SK-N-SH (cell line): ENCODE results near the gene FEV. TPM values are rescaled to one million over a fixed set of nuclear protein-coding genes. Genes with fewer than 3 reads are reported as not detected.

Source experiments
- CTCF ChIA-PET: fragments of 300-600, 350-600 bp; formaldehyde crosslinking; extraction: SDS; loops from one replicate; lab custom pipeline; 2021; lab: Yijun Ruan, JAX
- POLR2A ChIA-PET: fragments of 350-600 bp; sonication (Branson Sonifier 250); formaldehyde crosslinking; extraction: SDS; loops from one replicate; lab custom pipeline; 2020; ENCODE audit warnings: antibody characterized with exemption, inconsistent platforms; lab: Yijun Ruan, JAX
- DNase-seq: peaks from one replicate; pipeline ENCODE4 v3.0.0; 2012
- H2AFZ ChIP-seq: fragments of 200-600 bp; sonication (generic); 2 replicates; pipeline ENCODE4 v1.8.1; 2016; ENCODE audit warnings: antibody characterized with exemption, mild to moderate bottlenecking, low read depth
- H3F3A ChIP-seq: fragments of 200-600 bp; sonication (generic); replicated peaks from 2 replicates; pipeline ENCODE3; 2016; ENCODE audit warnings: antibody characterized with exemption, mild to moderate bottlenecking; ENCODE audit not compliant: insufficient read depth
- H3K27ac ChIP-seq, 2 experiments: fragments of 200-500 bp in 1 of 2; fragments of 200-600 bp in 1 of 2; sonication (Bioruptor generic) in 1 of 2; sonication (generic), shearing (Covaris generic) in 1 of 2; 2 replicates each; pipeline versions ENCODE4 v1.5.1 to v1.6.1; 2014 to 2016; ENCODE audit warnings: low read depth in 2 of 2, inconsistent platforms in 1 of 2, low read length in 1 of 2, mild to moderate bottlenecking in 1 of 2, mixed read lengths in 1 of 2
- H3K27me3 ChIP-seq: fragments of 200-600 bp; sonication (generic), shearing (Covaris generic); 2 replicates; pipeline ENCODE4 v1.6.1; 2016; ENCODE audit warnings: mixed run types; ENCODE audit not compliant: insufficient read depth
- H3K36me3 ChIP-seq, 2 experiments: fragments of 200-500 bp in 1 of 2; fragments of 200-600 bp in 1 of 2; sonication (Bioruptor generic) in 1 of 2; sonication (generic) in 1 of 2; replicated peaks in 1 of 2; 2 replicates each; pipeline versions ENCODE3 to v1.5.1; 2014 to 2016; ENCODE audit warnings: low read length in 1 of 2, mild to moderate bottlenecking in 1 of 2; ENCODE audit not compliant: insufficient read depth in 2 of 2, control insufficient read depth in 1 of 2
- H3K4me1 ChIP-seq, 2 experiments: fragments of 200-500 bp in 1 of 2; fragments of 200-600 bp in 1 of 2; sonication (Bioruptor generic) in 1 of 2; sonication (generic), shearing (Covaris generic) in 1 of 2; 2 replicates each; pipeline versions ENCODE4 v1.5.1 to v1.6.1; 2014 to 2016; ENCODE audit warnings: low read depth in 1 of 2, low read length in 1 of 2, mixed run types in 1 of 2; ENCODE audit not compliant: insufficient read depth in 2 of 2, control insufficient read depth in 1 of 2
- H3K4me2 ChIP-seq: fragments of 200-600 bp; sonication (generic), shearing (Covaris generic); 2 replicates; pipeline ENCODE4 v1.6.1; 2017; ENCODE audit warnings: mixed run types
- H3K4me3 ChIP-seq, 2 experiments: fragments of 200-500 bp in 1 of 2; fragments of 200-600 bp in 1 of 2; sonication (Bioruptor generic) in 1 of 2; sonication (generic), shearing (Covaris generic) in 1 of 2; 2 replicates each; pipeline versions ENCODE4 v1.5.1 to v1.8.1; 2014 to 2016; ENCODE audit warnings: low read depth in 2 of 2, inconsistent platforms in 1 of 2, low read length in 1 of 2, mild to moderate bottlenecking in 1 of 2, mixed read lengths in 1 of 2, moderate library complexity in 1 of 2
- H3K79me2 ChIP-seq: fragments of 200-600 bp; sonication (generic); 2 replicates; pipeline ENCODE4 v1.8.1; 2017; ENCODE audit warnings: mild to moderate bottlenecking; ENCODE audit not compliant: insufficient read depth
- H3K9ac ChIP-seq: fragments of 200-600 bp; sonication (generic); 2 replicates; pipeline ENCODE4 v1.6.1; 2017; ENCODE audit warnings: mixed run types
- H3K9me2 ChIP-seq: fragments of 200-600 bp; sonication (generic); 2 replicates; pipeline ENCODE4 v1.6.1; 2017; ENCODE audit warnings: mixed run types
- H3K9me3 ChIP-seq: fragments of 200-600 bp; sonication (generic); 2 replicates; pipeline ENCODE4 v1.6.1; 2017; ENCODE audit warnings: mixed run types, mild to moderate bottlenecking, moderate library complexity
- H4K20me1 ChIP-seq: fragments of 200-600 bp; sonication (generic); 2 replicates; pipeline ENCODE4 v1.6.1; 2017; ENCODE audit warnings: mild to moderate bottlenecking, mixed run types; ENCODE audit not compliant: insufficient read depth
- CTCF ChIP-seq: fragments of 200-600 bp; sonication (generic); IDR thresholded peaks from 2 replicates; pipeline ENCODE4 v1.6.1; 2017; ENCODE audit warnings: antibody characterized with exemption, mild to moderate bottlenecking, moderate library complexity
- EZH2phosphoT487 ChIP-seq: fragments of 200-600 bp; sonication (generic); IDR thresholded peaks from 2 replicates; pipeline ENCODE4 v1.6.1; 2017; ENCODE audit warnings: low read depth, mixed run types, mild to moderate bottlenecking, antibody characterized with exemption, moderate library complexity, borderline replicate concordance
- JUND ChIP-seq: IDR thresholded peaks from 2 replicates; pipeline ENCODE4 v1.4.0; 2012
- MXI1 ChIP-seq: IDR thresholded peaks from 2 replicates; pipeline ENCODE4 v1.6.1; 2012; ENCODE audit warnings: mild to moderate bottlenecking, low read depth, low read length, improper control_type of control experiment
- RAD21 ChIP-seq: IDR thresholded peaks from 2 replicates; pipeline ENCODE4 v1.6.1; 2012; ENCODE audit warnings: mild to moderate bottlenecking, low read length
- RCOR1 ChIP-seq: fragments of 150-350 bp; IDR thresholded peaks from 2 replicates; pipeline ENCODE4 v1.6.1; 2017; ENCODE audit warnings: antibody characterized with exemption, low read length
- RFX5 ChIP-seq: IDR thresholded peaks from 2 replicates; pipeline ENCODE4 v1.6.1; 2012; ENCODE audit warnings: mild to moderate bottlenecking, improper control_type of control experiment, low read length
- SIN3A ChIP-seq: IDR thresholded peaks from 2 replicates; pipeline ENCODE4 v1.6.1; 2012; ENCODE audit warnings: low read depth, mild to moderate bottlenecking, low read length, moderate library complexity, borderline replicate concordance
- SMC3 ChIP-seq: IDR thresholded peaks from 2 replicates; pipeline ENCODE4 v1.6.1; 2012; ENCODE audit warnings: low read depth, low read length, improper control_type of control experiment
- TCF12 ChIP-seq: IDR thresholded peaks from 2 replicates; pipeline ENCODE4 v1.4.0; 2012
- YY1 ChIP-seq: IDR thresholded peaks from 2 replicates; pipeline ENCODE4 v1.4.0; 2012; ENCODE audit warnings: low read depth, mild to moderate bottlenecking
- WGBS: methylation state at CpG from one replicate; pipeline ENCODE4 v1.1.6; 2017; ENCODE audit warnings: low lambda C conversion rate; 5-methylcytosine and 5-hydroxymethylcytosine counted together
- polyA plus RNA-seq, 3 experiments: library from polyadenylated mRNA; depleted of rRNA; stranded (reverse); fragments of >200 nt; gene quantifications; 2 replicates each; pipeline ENCODE4 v1.2.3, GENCODE V29; 2012
- TF ChIP-seq, protein P1 (sequence below): fragments of 150-350 bp; IDR thresholded peaks from 2 replicates; pipeline ENCODE4 v1.6.1; 2017; ENCODE audit warnings: antibody characterized with exemption, low read length, low read depth, borderline replicate concordance
- TF ChIP-seq, protein P2 (sequence below): IDR thresholded peaks from 2 replicates; pipeline ENCODE4 v1.4.0; 2012; ENCODE audit warnings: low read depth

FEV gene
- polyA plus RNA-seq, 1 of the 3 experiments (the other 2 are of a cell fraction): 0.53 TPM

DNA sequence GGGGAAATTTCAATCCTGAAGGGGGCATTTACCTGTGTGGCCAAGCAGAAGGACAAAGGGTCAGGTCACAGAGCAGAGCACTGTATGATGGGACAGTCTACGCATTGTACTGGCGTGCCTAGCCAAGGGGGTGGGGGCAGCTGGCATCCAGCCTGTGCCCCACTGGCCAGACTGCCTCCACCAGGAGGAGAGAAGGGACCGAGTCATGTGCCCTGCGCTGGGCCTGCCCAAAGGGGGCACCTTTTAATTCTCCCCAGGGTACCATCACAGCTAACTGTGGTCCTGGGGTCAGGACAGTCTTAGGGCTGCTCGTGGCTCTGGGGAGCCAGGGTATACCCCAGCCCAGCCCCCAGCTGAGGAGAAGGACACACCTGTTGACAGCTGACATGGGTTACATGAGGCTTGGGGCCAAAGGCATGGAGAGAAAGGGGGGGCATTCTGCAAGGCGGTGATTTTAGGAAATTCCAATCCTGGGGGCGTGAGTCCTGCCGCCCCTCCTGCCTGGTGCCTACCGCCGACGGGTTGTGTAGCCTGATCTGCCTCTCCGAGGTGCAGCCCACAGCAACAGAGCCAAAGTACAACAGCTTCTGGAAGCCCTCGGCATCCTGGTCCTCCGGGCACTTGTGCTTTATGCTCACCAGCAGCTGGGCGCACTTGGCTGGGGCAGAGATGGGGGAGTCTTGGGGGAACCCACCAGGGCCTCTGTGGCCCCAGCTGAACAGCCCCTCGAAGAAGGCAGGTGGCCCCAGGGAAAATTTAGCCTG, 45.4 kb upstream of the FEV start:
- 48% methylated on average over 14 of the region's 16 CpGs for WGBS

DNA sequence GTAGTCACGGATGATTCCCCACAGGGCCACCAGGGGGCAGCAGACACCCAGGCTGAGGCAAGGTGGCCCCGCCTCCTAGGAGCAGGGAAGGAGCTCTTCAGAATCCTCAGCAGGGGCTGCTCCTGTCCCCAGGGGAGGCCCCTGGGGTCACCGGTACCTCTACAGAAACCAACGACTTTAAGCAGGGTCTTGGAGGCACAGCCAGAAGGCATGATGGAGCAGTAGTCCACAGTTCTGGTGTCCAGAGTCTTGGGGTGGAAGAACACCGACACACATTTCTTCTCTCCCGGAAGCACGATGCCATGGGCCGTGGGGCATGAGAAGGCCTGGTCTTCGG, 44.8 kb upstream of the FEV start:
- H3K4me1 ChIP-seq: peaks cover 0 to 5% of the 10 kb centered on the region in 2 experiments; a peak in 1 of 4 replicates
- 72% methylated on average over 5 of the region's 9 CpGs for WGBS
- no peaks in the 10 kb centered on the region for H4K20me1 ChIP-seq
- POLR2A ChIA-PET: interaction anchor here (1.0 to 1.7 kb wide), 3 partner anchors 32 to 89 kb away, joined by 3 to 5 read pairs (median 4); no protein-coding TSS in a partner anchor
- CTCF ChIA-PET: interaction anchor here (0.6 to 10.9 kb wide), 68 partner anchors 11 to 342 kb away, joined by 3 to 238 read pairs (median 6); partner anchors contain the start of genes ANKZF1, ATG9A, CFAP65 and FEV
- no peaks in the 10 kb centered on the region for H3K9me3 ChIP-seq
- TF ChIP-seq RAD21 (peak; percentile 91), CTCF (peak; percentile 84), SMC3 (peak; percentile 93), JUND (no peak), TCF12 (no peak), RCOR1 (0 out of 2 replicates have a peak, but pooled peaks have one; percentile 21), SIN3A (no peak)
- TF ChIP-seq, protein P1, sequence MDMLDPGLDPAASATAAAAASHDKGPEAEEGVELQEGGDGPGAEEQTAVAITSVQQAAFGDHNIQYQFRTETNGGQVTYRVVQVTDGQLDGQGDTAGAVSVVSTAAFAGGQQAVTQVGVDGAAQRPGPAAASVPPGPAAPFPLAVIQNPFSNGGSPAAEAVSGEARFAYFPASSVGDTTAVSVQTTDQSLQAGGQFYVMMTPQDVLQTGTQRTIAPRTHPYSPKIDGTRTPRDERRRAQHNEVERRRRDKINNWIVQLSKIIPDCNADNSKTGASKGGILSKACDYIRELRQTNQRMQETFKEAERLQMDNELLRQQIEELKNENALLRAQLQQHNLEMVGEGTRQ: no peak
- no peaks in the 10 kb centered on the region for H3K36me3 ChIP-seq
- peak; percentile 93 for DNase-seq
- no peak overlapping the region for H3K4me2 ChIP-seq
- H3K27ac ChIP-seq: no peak overlapping the region; a peak in 1 of 4 replicates
- H2AFZ ChIP-seq: no peak overlapping the region
- no peak overlapping the region for H3K9ac ChIP-seq
- peaks cover 18% of the 10 kb centered on the region; the same call in 1 of the 2 replicates for H3K27me3 ChIP-seq
- H3K9me2 ChIP-seq: no peaks in the 10 kb centered on the region
- H3F3A ChIP-seq: no peaks in the 10 kb centered on the region
- no peaks in the 10 kb centered on the region for H3K79me2 ChIP-seq
- peak overlapping the region in 1 of 2 experiments; percentile 49; a peak in 1 of 4 replicates for H3K4me3 ChIP-seq

More for the DNA sequence above, 45.4 kb upstream of the FEV start:
- Histone ChIP-seq H3K79me2 (no peaks in the 10 kb centered on the region), H3K4me2 (no peak overlapping the region), H3K27ac (no peak overlapping the region; a peak in 1 of 4 replicates), H3K9me2 (no peaks in the 10 kb centered on the region), H3K4me3 (no peak overlapping the region), H3K27me3 (peaks cover 18% of the 10 kb centered on the region; the same call in 1 of the 2 replicates), H3K4me1 (peaks cover 0 to 5% of the 10 kb centered on the region in 2 experiments; a peak in 1 of 4 replicates), H3K36me3 (no peaks in the 10 kb centered on the region), H3K9ac (no peak overlapping the region), H4K20me1 (no peaks in the 10 kb centered on the region)
- ChIA-PET POLR2A (interaction anchor here (0.5 to 1.7 kb wide), 4 partner anchors 33 to 89 kb away, joined by 3 to 5 read pairs (median 4); no protein-coding TSS in a partner anchor), CTCF (interaction anchor here (0.6 to 10.9 kb wide), 69 partner anchors 10 to 342 kb away, joined by 3 to 238 read pairs (median 6); partner anchors contain the start of genes ANKZF1, ATG9A, CFAP65 and FEV)
- DNase-seq: no peak
- TF ChIP-seq YY1 (no peak), RFX5 (no peak), EZH2phosphoT487 (no peak), RCOR1 (no peak), MXI1 (no peak)
- TF ChIP-seq, protein P2, sequence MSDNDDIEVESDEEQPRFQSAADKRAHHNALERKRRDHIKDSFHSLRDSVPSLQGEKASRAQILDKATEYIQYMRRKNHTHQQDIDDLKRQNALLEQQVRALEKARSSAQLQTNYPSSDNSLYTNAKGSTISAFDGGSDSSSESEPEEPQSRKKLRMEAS: no peak
- TF ChIP-seq, all 33 proteins: peak for 0
- Histone ChIP-seq H2AFZ (no peak overlapping the region), H3K9me3 (no peaks in the 10 kb centered on the region), H3F3A (no peaks in the 10 kb centered on the region)
